ENCODE data around the gene PPP6R1. TPM values are rescaled to one million over a fixed set of nuclear protein-coding genes. Genes with fewer than 3 reads are reported as not detected.
A peak's percentile ranks its signal among the peaks of the same experiment; 100 is the strongest.

Gene PPP6R1
- total RNA-seq, 1 donor from 2014 or later, result 30.4 TPM

GRCh38 chr19:55289117-55289796 lies 30.4 kb upstream of the PPP6R1 start:
- TF ChIP-seq POLR2AphosphoS5 (IDR thresholded peaks at IDR 0.05; ENCODE audit: insufficient read depth in 1 of 2, low read depth in 1 of 2) (no peak), POLR2A (IDR thresholded peaks at IDR 0.05) (no peak)
- TF ChIP-seq, protein P1, sequence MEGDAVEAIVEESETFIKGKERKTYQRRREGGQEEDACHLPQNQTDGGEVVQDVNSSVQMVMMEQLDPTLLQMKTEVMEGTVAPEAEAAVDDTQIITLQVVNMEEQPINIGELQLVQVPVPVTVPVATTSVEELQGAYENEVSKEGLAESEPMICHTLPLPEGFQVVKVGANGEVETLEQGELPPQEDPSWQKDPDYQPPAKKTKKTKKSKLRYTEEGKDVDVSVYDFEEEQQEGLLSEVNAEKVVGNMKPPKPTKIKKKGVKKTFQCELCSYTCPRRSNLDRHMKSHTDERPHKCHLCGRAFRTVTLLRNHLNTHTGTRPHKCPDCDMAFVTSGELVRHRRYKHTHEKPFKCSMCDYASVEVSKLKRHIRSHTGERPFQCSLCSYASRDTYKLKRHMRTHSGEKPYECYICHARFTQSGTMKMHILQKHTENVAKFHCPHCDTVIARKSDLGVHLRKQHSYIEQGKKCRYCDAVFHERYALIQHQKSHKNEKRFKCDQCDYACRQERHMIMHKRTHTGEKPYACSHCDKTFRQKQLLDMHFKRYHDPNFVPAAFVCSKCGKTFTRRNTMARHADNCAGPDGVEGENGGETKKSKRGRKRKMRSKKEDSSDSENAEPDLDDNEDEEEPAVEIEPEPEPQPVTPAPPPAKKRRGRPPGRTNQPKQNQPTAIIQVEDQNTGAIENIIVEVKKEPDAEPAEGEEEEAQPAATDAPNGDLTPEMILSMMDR (IDR thresholded peaks at IDR 0.05), result no peak
- Histone ChIP-seq H3K4me1 (no peaks in the 10 kb centered on the region), H3K36me3 (no peaks in the 10 kb centered on the region), H3K4me3 (no peak overlapping the region), H3K27me3 (no peaks in the 10 kb centered on the region), H3K27ac (no peak overlapping the region), H3K9me3 (no peaks in the 10 kb centered on the region)
- no peak for DNase-seq (ENCODE audit: extremely low spot score in 2 of 2)
- intact Hi-C loops (cut with DNase I), result no loop called here

- H3K27me3 ChIP-seq, result no peaks in the 10 kb centered on the region
- H3K36me3 ChIP-seq, result no peaks in the 10 kb centered on the region
- H3K4me3 ChIP-seq, result no peak overlapping the region
- TF ChIP-seq POLR2A (IDR thresholded peaks at IDR 0.05) (no peak), POLR2AphosphoS5 (IDR thresholded peaks at IDR 0.05; ENCODE audit: insufficient read depth in 1 of 2, low read depth in 1 of 2) (no peak)
- TF ChIP-seq, protein P1 (IDR thresholded peaks at IDR 0.05), result no peak
- DNase-seq (ENCODE audit: extremely low spot score in 2 of 2), result no peak
- no peak overlapping the region for H3K27ac ChIP-seq
- no peaks in the 10 kb centered on the region for H3K4me1 ChIP-seq
- intact Hi-C loops (cut with DNase I), result no loop called here
- no peaks in the 10 kb centered on the region for H3K9me3 ChIP-seq
Observed at GRCh38 chr19:55287361-55288079, 28.7 kb upstream of the PPP6R1 start.

DNA sequence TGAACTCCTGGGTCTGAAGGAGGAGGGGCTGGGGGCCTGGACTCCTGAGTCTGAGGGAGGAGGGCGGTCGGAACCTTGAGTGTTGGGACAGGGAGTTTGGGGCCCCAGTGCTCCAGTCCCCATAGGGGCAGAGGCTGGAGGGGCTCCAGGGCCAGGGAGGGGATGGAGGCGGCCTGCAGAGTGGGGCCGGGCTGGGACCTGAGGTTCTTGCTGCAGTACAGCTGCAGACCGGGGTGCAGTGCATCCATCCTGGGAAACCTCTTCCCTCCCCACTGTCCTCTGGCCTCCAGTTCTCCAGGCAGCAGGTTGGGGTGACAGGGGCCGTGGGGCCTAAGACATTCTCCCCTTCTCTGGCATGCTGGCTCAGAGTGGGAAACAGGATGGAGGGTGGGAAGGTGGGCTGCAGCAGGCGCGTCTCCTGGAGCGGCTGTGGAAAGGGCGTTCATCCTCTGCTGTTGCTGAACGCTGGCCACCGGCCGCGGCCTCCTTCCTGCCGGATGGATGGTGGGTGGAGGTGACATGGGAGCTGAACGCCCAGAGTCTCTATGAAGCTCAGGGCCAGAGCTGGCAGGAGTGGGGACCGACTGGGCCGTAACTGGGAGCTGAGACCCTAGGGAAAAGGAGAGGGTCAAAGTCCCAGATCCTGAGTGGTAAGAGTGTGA lies 26.5 kb upstream of the PPP6R1 start:
- Histone ChIP-seq H3K36me3 (no peaks in the 10 kb centered on the region), H3K27ac (peak overlapping the region; percentile 82), H3K9me3 (no peaks in the 10 kb centered on the region), H3K27me3 (no peaks in the 10 kb centered on the region), H3K4me3 (peak overlapping the region; percentile 50 to 68), H3K4me1 (peaks cover 7% of the 10 kb centered on the region)
- TF ChIP-seq POLR2AphosphoS5 (IDR thresholded peaks at IDR 0.05; ENCODE audit: insufficient read depth in 1 of 2, low read depth in 1 of 2), result no peak
- TF ChIP-seq, protein P1 (IDR thresholded peaks at IDR 0.05), result no peak
- TF ChIP-seq POLR2A (IDR thresholded peaks at IDR 0.05), result no peak
- DNase-seq (ENCODE audit: extremely low spot score in 2 of 2), result no peak
- intact Hi-C loops (cut with DNase I), result no loop called here

DNA sequence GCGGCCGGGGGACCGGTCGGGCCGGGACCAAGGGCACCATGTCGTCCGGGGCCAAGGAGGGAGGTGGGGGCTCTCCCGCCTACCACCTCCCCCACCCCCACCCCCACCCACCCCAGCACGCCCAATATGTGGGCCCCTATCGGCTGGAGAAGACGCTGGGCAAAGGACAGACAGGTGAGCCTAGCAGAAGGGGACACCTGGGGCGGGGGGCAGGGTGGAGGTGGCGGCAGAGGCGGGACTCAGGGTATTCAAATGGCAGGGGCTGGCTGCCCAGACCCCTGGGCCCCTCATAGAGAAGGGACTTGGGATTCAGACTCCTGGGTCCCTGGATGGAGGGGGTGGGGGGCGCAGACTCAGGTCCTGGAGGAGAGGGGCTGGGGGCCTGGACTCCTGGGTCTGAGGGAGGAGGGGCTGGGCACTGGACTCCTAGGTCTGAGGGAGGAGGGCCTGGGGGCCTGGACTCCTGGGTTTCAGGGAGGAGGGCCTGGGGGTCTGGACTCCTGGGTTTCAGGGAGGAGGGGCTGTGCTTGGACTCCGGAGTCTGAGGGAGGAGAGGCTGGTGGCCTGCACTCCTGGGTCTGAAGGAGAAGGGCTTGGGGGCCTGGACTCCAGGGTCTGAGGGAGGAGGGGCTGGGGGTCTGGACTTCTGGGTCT lies 25.7 kb upstream of the PPP6R1 start:
- TF ChIP-seq POLR2AphosphoS5 (IDR thresholded peaks at IDR 0.05; ENCODE audit: insufficient read depth in 1 of 2, low read depth in 1 of 2) (no peak), POLR2A (IDR thresholded peaks at IDR 0.05) (no peak)
- TF ChIP-seq, protein P1 (IDR thresholded peaks at IDR 0.05), result no peak
- Histone ChIP-seq H3K4me3 (peak overlapping the region; percentile 50 to 68), H3K27ac (peak overlapping the region; percentile 82), H3K4me1 (peaks cover 11% of the 10 kb centered on the region), H3K27me3 (no peaks in the 10 kb centered on the region), H3K36me3 (no peaks in the 10 kb centered on the region), H3K9me3 (no peaks in the 10 kb centered on the region)
- DNase-seq (ENCODE audit: extremely low spot score in 2 of 2), result no peak
- intact Hi-C loops (cut with DNase I), result no loop called here

All from vagina (tissue), 2 donors.